Fibroblast of skin of left biceps (primary cell): ENCODE data around the gene PELO.
"Not testable (repeated sequence)": the region's sequence is repeated elsewhere in the genome, so short reads cannot be mapped to it uniquely, and the experiment has no call there.

Experiments used
- DNase-seq, 2 experiments: peaks; one replicate each; pipeline ENCODE4 v3.0.0-alpha.2; 2013; ENCODE audit warnings: low read depth in 2 of 2

The PELO gene

DNA sequence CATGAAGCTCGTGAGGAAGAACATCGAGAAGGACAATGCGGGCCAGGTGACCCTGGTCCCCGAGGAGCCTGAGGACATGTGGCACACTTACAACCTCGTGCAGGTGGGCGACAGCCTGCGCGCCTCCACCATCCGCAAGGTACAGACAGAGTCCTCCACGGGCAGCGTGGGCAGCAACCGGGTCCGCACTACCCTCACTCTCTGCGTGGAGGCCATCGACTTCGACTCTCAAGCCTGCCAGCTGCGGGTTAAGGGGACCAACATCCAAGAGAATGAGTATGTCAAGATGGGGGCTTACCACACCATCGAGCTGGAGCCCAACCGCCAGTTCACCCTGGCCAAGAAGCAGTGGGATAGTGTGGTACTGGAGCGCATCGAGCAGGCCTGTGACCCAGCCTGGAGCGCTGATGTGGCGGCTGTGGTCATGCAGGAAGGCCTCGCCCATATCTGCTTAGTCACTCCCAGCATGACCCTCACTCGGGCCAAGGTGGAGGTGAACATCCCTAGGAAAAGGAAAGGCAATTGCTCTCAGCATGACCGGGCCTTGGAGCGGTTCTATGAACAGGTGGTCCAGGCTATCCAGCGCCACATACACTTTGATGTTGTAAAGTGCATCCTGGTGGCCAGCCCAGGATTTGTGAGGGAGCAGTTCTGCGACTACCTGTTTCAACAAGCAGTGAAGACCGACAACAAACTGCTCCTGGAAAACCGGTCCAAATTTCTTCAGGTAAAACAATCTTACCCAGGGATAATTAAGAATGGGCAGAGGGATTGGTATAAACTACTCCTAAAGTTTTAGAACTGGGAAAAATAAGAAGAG, 12.9 kb downstream of the PELO start:
- no peak for DNase-seq

DNA sequence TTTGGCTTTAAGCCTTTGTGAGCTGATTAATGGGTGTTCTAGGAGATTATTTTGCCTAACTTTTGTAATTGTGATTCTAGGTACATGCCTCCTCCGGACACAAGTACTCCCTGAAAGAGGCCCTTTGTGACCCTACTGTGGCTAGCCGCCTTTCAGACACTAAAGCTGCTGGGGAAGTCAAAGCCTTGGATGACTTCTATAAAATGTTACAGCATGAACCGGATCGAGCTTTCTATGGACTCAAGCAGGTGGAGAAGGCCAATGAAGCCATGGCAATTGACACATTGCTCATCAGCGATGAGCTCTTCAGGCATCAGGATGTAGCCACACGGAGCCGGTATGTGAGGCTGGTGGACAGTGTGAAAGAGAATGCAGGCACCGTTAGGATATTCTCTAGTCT, 13.6 kb downstream of the PELO start:
- no peak for DNase-seq

DNA sequence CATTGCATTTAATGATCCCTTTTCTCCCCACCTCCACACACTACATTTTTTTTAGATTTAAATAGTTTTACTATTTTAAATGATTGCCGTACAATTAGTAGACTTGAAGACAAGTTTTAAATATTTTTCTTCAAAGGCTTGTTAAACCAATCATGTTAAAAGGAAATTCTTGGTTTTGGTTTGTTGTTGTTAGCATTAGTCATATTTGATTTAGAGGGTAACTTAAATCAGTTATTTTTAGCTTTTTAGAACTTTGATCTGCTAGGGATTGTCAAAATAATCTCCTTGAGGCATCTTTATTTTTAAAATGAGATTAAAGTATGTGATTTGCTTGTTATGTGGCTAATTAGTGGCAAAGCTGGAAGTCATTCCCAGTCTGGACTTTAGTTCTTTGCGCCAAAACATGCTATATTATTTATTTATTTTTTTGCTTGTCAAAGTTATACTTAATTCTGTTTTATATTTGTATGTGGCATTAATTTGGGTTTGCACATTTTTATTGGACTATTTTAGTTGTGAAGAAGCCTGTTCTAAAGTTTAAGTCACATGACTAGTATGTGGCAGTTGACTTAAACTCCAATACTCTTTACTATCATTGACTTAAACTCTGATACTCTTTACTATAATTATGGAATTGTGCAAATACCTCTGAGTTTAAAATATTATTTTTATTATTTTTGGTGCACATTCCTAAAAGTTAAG, 14.7 kb downstream of the PELO start:
- DNase-seq, result no peak

DNA sequence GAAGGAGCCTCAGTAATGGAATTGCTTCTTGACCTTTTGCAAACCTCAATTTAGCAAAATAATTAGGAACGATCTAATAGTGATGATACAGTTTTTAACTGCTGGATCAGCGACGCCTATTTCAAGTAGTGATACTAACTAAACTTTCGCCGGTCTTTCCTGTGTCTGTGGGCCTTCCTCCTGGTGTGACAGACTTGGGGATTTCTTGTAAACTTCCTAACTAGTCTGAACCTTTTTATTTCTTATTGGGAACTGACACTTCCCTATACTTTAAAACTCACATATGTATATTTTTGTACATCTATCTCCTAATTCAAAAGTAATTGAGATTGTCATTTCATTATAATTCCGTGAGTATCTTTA, 15.2 kb downstream of the PELO start:
- DNase-seq, result no peak

DNA sequence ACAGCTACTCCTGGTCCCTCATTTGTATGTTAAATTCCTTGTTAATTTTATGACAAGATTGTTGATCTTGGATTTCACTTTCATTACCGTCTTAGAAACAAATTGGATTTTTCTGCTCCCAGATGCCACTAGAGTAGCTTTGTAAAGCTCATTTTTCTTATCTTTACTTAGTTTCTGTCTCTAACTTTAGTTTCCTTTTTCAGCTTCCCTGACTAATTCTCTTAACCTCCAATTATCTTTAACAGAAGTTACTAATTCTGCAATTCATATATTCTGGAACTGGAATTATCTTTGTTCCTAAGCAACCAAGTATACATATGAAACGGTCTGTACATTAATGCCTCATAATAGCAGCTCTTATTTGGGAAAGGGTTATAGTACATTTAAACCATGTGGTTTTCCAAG, 16.7 kb downstream of the PELO start:
- no peak for DNase-seq

DNA sequence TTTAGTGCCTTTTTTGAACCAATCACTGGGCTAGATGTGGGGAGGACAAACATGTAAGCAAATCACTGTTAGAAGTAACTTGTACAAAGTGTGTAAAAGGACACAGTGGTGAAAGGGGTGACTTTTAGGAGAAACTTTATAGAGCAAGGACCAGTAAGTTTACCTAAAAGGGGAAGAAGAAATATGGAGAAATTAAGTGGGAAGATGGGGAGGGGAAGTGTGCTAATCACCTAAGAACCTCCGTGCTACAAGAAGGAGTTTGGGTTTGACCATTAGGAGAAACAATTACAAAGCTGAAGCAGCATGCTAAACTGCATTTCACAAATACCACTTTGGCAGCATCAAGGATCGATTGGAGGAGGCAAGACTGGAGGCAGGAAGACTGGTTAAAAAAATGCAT, 17.3 kb downstream of the PELO start:
- DNase-seq, result no peak

DNA sequence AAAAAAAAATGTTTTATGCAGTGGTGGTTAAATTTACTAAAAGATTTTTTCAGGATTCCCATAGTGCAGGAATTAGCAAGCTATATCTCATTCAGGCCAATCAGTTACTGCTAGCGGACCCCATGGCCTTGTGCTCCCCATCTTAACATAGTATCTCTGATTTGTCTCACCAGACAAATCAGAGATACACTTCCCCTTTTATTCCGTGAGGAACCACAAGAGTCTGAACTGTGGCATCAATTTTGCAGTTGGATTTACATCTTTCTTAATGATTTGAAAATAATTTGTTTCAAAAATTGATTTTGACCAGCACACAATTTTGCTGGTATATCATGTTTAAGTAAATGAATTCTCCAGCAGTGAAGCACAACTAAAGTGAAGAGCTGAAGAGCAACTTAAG, 17.9 kb downstream of the PELO start:
- no peak for DNase-seq

DNA sequence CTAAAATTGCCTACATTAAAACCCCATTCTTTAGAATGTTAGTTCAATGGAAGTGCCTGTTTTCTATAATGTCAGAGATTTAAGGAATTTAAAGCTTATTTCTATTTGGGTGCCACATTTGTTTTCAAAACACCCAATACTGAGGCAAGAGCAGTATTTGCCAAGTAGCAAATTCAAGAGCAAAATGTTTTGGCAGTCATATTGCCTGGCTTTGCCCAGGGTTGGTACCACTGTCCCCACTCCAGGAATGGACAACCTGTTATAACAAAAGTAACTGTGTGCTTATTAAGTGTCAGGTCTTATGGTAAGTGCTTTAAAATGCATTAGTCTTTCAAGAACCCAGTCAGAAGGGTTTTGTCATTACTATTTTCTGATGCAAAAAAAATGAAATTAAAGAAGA, 19.3 kb downstream of the PELO start:
- no peak for DNase-seq

DNA sequence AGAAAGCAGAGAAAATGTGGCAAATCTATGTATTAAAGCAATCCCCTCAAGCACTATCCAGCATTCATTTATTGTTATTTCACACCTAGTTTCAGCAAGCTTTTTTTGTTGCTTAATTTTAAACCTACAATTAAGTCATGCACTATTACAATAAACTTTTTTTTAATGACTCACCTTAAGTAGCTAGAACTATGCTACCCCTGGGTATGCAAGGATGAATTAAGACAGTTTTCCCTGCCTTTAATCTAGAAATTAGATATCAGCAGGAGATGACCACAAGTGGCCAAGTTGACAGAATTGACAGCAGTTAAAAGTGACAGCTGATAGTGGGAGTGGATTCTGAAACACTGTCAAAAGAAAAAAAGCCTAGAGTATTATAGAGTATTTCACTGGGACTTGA, 20.0 kb downstream of the PELO start:
- DNase-seq, result no peak

DNA sequence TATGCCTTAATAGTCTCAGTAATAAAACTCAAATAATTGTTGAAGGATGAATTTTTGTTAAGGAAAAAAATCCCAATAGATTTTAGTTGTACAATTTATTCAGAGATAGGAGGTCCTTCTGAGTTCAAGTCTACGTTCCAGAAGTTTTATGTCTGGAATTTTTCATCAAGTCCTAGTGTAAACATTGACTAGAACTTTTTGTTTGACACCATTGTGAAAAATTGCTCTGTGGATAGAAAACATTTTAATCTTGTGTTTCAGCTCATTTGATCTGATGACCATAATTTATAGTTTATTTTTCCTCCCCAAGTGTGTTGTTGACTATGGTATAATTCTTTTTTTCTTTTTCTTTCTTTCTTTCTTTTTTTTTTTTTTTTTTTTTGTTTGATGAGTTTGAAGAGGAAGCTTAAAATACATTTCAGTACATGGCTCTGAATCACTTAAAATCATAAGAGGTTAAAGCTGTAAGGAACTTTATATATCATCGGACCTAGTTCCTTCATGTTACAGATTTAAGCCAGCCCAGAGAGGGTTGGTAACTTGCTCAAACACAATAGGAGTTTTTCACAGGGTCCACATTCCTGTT, 20.7 kb downstream of the PELO start:
- DNase-seq, result no peak

DNA sequence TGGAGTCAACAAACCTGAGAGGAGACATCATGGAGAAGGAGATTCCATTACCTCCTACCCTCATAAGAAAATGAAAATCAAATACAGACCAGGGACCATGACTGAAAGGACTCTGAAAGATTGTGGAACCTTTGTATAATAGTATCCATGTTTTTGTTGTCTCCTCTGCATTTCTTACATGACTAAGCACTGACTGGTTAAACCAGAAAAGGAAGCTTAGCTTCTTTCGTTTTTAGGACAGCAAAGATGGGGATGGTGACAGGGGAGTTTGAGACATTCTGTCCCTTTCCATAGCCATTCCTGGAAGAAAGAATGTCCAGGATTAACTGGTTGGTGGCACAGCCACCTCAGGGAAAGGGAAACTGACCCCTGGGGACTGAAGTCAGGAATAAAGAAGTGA, 22.2 kb downstream of the PELO start:
- DNase-seq, result no peak

DNA sequence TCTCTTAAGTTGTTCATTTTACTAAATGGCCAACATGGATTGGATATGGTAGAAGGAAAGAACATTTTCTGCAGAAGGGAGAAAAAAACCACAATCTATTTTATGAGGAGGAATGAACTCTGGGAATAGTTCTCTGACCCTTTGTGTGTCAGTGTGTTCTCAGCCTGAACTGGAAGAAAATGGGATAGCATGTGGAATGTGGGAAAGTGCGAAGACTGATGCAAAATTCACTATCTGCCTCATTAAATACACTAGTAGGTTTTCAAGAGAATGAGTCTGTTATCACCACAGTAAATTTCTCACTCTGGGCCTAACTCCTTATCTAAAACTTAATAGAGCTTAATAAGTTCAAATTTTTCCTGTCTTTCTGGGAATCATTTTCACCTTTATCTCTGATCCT, 22.7 kb downstream of the PELO start:
- no peak for DNase-seq

DNA sequence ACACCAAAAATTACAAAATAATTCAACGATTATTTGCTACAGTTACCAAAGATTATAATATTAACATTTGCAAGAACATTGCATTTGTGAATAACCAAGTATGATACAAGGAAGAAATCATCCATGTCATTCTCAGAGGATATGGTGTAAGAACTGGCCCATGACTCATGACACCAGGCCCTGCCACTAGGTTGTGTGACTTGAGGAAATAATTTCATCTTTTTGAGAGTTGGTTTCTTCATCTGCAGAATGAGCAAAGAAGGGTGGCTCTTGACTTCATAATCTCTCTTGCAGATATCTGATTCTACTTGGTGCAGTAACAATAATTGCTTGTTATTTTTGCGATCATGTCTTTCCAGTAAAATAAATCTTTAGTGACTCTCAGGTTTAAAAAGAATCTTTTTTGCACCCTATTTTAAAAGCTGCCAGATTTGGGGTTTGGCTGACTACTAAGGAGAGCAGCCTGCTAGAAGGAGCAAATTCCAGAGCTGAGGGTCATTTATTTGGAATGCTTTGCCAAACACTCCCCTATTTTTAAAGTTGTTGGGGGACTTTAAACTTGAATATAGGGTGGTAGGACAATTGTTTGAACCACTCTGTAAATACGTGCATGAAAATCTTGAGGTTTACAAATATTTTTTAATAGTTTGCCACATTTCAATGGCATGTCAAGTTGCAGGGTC, 23.5 kb downstream of the PELO start:
- DNase-seq, result no peak

DNA sequence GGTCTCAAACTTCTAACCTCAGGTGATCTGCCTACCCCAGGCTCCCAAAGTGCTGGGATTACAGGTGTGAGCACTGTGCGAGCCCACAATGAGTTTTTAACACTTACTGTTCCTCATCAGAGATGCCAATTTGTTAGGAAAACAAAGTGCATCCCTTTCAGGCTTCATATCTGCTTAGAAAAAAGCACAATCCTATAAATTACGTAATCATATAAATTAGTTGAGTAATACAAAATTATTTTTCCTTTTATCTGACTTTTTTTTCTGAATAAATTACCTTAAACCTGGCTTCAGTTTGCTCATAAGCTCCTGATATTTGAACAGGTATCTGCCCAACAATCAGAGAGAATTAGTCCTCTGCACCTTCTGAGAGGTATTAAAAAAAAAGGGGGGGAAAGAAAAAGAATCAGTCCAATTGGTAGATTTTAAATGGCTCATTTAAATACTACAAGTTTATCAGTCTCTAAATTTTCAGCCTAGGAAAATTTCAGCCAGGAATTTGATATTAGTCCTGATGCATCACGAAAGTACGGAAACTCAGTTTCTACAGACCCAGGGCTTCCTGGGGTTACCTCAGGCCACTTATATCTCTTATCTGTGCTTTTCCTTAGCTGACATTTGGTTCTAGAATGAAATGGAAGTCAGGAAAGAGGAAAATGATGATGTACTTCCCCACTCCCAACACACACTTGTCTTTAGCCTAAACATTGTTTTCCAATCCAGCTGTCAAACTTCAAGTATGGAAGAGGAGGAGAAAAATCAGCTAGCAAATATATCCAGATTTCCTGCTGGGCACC, 26.8 kb downstream of the PELO start:
- no peak for DNase-seq

DNA sequence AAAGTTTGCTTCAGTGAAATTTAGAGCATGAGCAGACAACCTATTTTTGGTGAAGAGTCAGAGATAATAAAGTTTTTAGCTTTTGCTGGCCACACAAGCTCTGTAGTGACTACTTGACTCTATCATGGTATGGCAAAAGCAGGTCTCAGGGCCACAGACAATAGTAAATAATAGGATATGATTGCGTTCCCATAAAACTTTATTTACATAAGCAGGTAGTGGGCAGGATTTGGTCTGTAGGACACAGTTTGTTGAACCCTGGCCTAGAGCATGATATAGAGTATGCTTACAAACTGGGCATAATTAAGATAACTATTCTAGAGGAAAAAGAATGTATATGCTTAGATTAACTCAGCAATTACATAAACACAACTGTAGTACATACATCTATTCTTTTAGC, 30.1 kb downstream of the PELO start:
- no peak for DNase-seq

DNA sequence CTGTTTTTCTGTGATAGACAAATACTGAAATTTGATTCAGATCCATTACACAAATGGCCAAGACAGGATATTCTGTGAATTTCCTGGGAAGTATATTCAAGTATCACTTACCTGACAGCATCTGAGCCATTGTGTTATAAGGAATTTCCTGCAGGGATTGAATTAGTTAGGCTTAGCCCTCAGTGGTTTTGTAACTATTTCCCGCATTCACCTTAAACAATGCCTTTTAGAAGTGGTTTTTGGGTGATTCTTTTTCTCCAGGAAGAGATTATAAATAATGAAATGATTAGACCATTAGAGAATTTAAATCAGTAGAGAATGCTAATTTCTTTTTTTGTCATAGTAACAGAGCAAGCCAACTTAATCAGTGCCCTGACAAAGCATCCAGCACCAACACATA, 30.6 kb downstream of the PELO start:
- DNase-seq, result no peak

DNA sequence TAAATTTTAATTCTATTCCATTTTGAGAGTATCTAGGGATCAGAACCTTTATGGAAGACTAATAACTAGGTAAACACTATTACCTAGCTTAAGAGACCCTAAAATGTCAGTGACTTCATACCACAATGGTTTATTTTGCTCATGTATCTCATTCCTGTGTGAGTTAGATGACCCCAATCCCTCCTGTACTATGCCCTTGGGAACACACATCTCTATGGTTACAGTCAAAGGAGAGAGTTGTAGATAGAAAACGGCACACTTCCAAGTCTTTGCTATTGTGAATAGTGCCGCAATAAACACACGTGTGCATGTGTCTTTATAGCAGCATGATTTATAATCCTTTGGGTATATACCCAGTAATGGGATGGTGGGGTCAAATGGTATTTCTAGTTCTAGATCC, 31.1 kb downstream of the PELO start:
- not testable (repeated sequence) for DNase-seq

DNA sequence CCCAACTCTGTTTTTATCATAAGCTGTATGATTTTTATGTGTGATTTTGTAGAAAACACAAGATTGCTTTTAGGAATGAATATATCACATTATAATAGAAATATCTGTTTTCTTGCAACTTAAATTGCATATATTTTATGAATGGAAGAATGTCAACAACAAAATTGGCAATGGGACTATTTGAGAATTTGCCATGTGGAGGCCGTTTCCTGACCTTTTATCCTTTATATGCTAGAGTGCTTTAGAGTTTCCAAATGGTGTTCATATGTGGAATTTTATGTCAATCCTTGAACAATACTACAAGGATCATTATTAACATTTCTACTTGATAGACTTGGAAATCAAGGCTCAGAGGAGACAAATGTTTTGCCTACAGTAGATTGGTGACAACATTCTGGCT, 34.2 kb downstream of the PELO start:
- no peak for DNase-seq

DNA sequence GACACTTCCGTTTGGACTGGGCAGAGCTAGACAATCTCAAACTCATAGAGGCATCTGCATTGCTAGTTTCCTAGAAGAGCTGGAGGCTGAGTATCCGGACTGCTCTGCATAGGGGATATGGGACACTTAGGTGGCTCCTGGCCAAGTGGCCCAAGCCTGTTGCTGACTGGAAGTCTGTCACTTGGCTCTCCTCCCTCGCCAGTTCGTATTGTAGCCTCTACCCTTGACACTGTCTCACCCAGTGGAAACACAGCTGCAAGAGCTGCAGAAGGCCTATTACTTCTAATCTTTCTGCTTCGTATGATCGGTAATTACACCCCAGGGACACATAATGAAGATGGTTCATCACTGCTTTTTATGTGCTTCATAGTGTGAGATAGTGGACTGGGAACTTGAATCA, 34.7 kb downstream of the PELO start:
- DNase-seq, result no peak

DNA sequence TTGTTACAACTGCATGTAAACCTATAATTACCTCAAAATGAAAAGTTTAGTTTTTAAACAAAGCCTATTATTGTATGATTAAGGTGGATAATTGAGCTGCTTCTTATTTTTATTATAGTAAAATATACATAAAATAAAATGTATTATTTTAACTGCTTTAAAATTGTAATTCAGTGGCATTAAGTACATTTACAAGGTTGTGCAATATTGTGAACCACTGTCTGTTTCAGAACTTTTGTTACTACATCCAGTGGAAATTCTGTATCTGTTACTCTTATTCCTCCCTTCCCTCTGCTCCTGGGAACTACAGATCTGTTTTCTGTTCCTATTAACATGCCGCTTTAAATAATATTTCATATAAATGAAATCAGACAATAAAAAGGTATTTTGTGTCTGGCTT, 37.1 kb downstream of the PELO start:
- no peak for DNase-seq

DNA sequence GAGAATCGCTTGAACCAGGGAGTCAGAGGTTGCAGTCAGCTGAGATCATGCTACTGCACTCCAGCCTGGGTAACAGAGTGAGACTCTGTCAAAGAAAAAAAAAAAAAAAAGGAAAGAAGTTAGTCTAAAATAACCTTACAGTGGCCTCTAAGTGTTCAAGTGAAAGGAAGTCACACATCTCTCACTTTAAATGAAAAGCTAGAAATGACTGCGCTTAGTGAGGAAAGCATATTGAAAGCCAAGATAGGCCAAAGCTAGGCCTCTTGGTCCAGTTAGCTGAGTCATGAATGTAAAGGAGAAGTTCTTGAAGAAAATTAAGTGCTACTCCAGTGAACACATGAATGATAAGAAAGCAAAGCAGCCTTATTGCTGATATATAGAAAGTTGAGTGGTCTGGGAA, 38.1 kb downstream of the PELO start:
- DNase-seq, result no peak

DNA sequence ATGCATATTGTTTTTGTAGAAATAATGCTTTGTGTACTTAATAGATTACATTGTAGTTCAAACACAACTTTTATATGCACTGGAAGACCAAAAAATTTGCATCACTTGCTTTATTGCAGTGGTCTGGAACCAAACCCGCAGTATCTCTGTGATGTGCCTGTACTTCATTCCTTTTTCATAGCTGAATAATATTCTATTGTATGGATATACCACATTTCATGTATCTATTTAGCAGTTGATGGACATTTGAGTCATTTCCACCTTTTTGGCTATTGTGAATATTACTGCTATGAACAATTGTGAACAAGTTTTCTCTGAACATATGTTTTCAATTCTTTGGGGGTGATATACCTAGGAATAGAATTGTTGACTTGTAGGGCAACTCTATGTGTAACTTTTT, 40.1 kb downstream of the PELO start:
- no peak for DNase-seq
